ENCODE data around the gene CCR6. TPM values are rescaled to one million over a fixed set of nuclear protein-coding genes. Genes with fewer than 3 reads are reported as not detected.

The CCR6 gene
- total and polyA plus RNA-seq, 10 of the 15 experiments (the other 5 are each of a cell fraction or from before 2014, with no cell fraction given), result 2.2 to 7.6 (median 6.7) TPM

- ATAC-seq (peak; percentile 78), DNase-seq (ENCODE audit: low read depth, low spot score) (peak; percentile 57), FAIRE-seq (no peak)
- H3K9me3 ChIP-seq (replicated peaks; ENCODE audit: control insufficient read depth, insufficient read depth, low read length), result no peaks in the 10 kb centered on the region
- peaks cover 30% of the 10 kb centered on the region for H3K4me1 ChIP-seq (ENCODE audit: control insufficient read depth, insufficient read depth, low read length)
- ChIA-PET SMC1A (ENCODE audit: uncharacterized antibody, unreplicated experiment) (interaction anchor here (0.6 to 3.7 kb wide), 15 partner anchors 8 to 382 kb away, joined by 3 to 36 read pairs (median 3); partner anchors contain the start of gene CCR6), CTCF (interaction anchor here (0.9 to 5.1 kb wide), 11 partner anchors 11 to 378 kb away, joined by 3 to 35 read pairs (median 4); partner anchors contain the start of gene CCR6), POLR2A (interaction anchor here (0.9 to 3.6 kb wide), 5 partner anchors 11 to 196 kb away, joined by 3 to 22 read pairs (median 9); partner anchors contain the start of genes CCR6 and RNASET2), RAD21 (ENCODE audit: unreplicated experiment) (interaction anchor here (0.9 to 3.3 kb wide), 9 partner anchors 12 to 377 kb away, joined by 3 to 22 read pairs (median 7); partner anchors contain the start of genes CCR6 and RNASET2)
- H4K20me1 ChIP-seq (ENCODE audit: control insufficient read depth, insufficient read depth), result no peaks in the 10 kb centered on the region
- no peaks in the 10 kb centered on the region for H3K36me3 ChIP-seq (ENCODE audit: control insufficient read depth in 2 of 2, insufficient read depth in 2 of 2, low read length in 1 of 2)
- 6% methylated on average over 9 of the region's 9 CpGs for WGBS (ENCODE audit: insufficient coverage, insufficient replicate concordance, low lambda C conversion rate, missing lambda C conversion rate)
- no peaks in the 10 kb centered on the region for H3K79me2 ChIP-seq (ENCODE audit: control insufficient read depth, insufficient read depth, low read length)
- peak overlapping the region; percentile 72 for H3K27ac ChIP-seq (ENCODE audit: control insufficient read depth, insufficient read depth)
- H3K4me2 ChIP-seq (ENCODE audit: control insufficient read depth, insufficient read depth), result peak overlapping the region; percentile 82
- H3K9ac ChIP-seq (ENCODE audit: control insufficient read depth, insufficient read depth, low read length), result peak overlapping the region; percentile 42; the same call in 1 of the 2 replicates
- intact Hi-C loops (cut with micrococcal nuclease; ENCODE audit: unreplicated experiment) (loop anchor here (1.0 to 10.0 kb wide), 6 partner anchors 41 to 808 kb away; partner anchors contain the start of genes CEP43 and SFT2D1), in situ Hi-C loops (cut with MboI) (no loop called here)
- no peaks in the 10 kb centered on the region; a peak in 1 of 4 replicates for H3K27me3 ChIP-seq (replicated peaks in 1 of 2; ENCODE audit: control insufficient read depth in 2 of 2, insufficient read depth in 2 of 2, low read length in 1 of 2)
- peak overlapping the region; percentile 54 for H3K4me3 ChIP-seq
- H2AFZ ChIP-seq (ENCODE audit: control insufficient read depth, low read depth, low read length), result no peak overlapping the region; the same call in 1 of the 2 replicates
- no TSS peak for BruUV-seq (replicated peaks)
- no peak for TF ChIP-seq HDAC2 (IDR thresholded peaks at IDR 0.05)
- TF ChIP-seq SUPT20H (IDR thresholded peaks at IDR 0.05; ENCODE audit: borderline replicate concordance, control insufficient read depth, low read depth, low read length), result no peak
- no peak for TF ChIP-seq IRF5 (IDR thresholded peaks at IDR 0.05; ENCODE audit: borderline replicate concordance)
- no peak for TF ChIP-seq CHD1 (IDR thresholded peaks at IDR 0.05; ENCODE audit: low read depth, low read length)
- peak; percentile 61; the same call in 1 of the 2 replicates for TF ChIP-seq CBFB (IDR thresholded peaks at IDR 0.05; ENCODE audit: low read depth)
- TF ChIP-seq RUNX3 (IDR thresholded peaks at IDR 0.05; ENCODE audit: low read length), result peak; percentile 88
- no peak for TF ChIP-seq CTCF (IDR thresholded peaks at IDR 0.05 in 2 of 3, conservative IDR thresholded peaks at IDR 0.05 in 1 of 3; ENCODE audit: control insufficient read depth in 2 of 3, extremely low read depth in 1 of 3, insufficient read depth in 1 of 3, low read depth in 3 of 3, low read length in 3 of 3)
- TF ChIP-seq MYB (IDR thresholded peaks at IDR 0.05; ENCODE audit: borderline replicate concordance, low read depth, low read length), result no peak
- no peak for TF ChIP-seq ESRRA (IDR thresholded peaks at IDR 0.05; ENCODE audit: low read length)
- no peak for TF ChIP-seq RFX5 (IDR thresholded peaks at IDR 0.05; ENCODE audit: low read depth, low read length)
- TF ChIP-seq IKZF2 (IDR thresholded peaks at IDR 0.05), result peak; percentile 73 to 80
- TF ChIP-seq TCF7 (IDR thresholded peaks at IDR 0.05; ENCODE audit: borderline replicate concordance), result no peak
- TF ChIP-seq ZNF217 (IDR thresholded peaks at IDR 0.05), result no peak; the same call in 1 of the 2 replicates
- TF ChIP-seq PML (IDR thresholded peaks at IDR 0.05; ENCODE audit: low read length), result 0 out of 2 replicates have a peak, but pooled peaks have one; percentile 47
- TF ChIP-seq NFXL1 (IDR thresholded peaks at IDR 0.05; ENCODE audit: borderline replicate concordance), result no peak
- TF ChIP-seq SREBF1 (IDR thresholded peaks at IDR 0.05; ENCODE audit: low read length), result no peak
- TF ChIP-seq RBBP5 (conservative IDR thresholded peaks at IDR 0.05), result no peak
- no peak for TF ChIP-seq RAD21 (IDR thresholded peaks at IDR 0.05; ENCODE audit: insufficient read depth, low read depth, low read length)
- TF ChIP-seq E2F8 (IDR thresholded peaks at IDR 0.05; ENCODE audit: low read depth, partially characterized antibody), result no peak
- no peak for TF ChIP-seq NR2C2 (IDR thresholded peaks at IDR 0.05; ENCODE audit: borderline replicate concordance, control insufficient read depth, insufficient read length, low read depth)
These were observed 30.0 kb downstream of the CCR6 start for GRCh38 chr6:167152862-167153261.

Measured in GM12878 (cell line).